Measurements from ENCODE around the gene SLC23A2.
"Not testable (repeated sequence)": the region's sequence is repeated elsewhere in the genome, so short reads cannot be mapped to it uniquely, and the experiment has no call there.

SLC23A2 gene

GRCh38 chr20:5005326-5005725 is 4.0 kb upstream of the SLC23A2 start:
- DNase-seq = no peak

- not testable (repeated sequence) for DNase-seq
Measured at GRCh38 chr20:5004825-5005224, 3.5 kb upstream of the SLC23A2 start.

- no peak for DNase-seq
Measured at GRCh38 chr20:5003626-5004025, 2.3 kb upstream of the SLC23A2 start.

- peak; percentile 55 for DNase-seq
Measured at GRCh38 chr20:5002077-5002413, 735 bp upstream of the SLC23A2 start.

GRCh38 chr20:5000263-5001173 is 792 bp downstream of the SLC23A2 start:
- DNase-seq = peak; percentile 45

- DNase-seq = peak; percentile 61
Measured at GRCh38 chr20:4999788-5000187, 1.5 kb downstream of the SLC23A2 start.

- peak; percentile 16 for DNase-seq
Measured at GRCh38 chr20:4998160-4998651, 3.1 kb downstream of the SLC23A2 start.

- DNase-seq = no peak
Measured at GRCh38 chr20:4997222-4997621, 4.1 kb downstream of the SLC23A2 start.

GRCh38 chr20:4989570-4989969 is 11.7 kb downstream of the SLC23A2 start:
- DNase-seq = no peak

- DNase-seq = no peak
Measured at GRCh38 chr20:4987130-4987529, 14.2 kb downstream of the SLC23A2 start.

GRCh38 chr20:4985658-4986057 is 15.7 kb downstream of the SLC23A2 start:
- no peak for DNase-seq

GRCh38 chr20:4982281-4982680 is 19.0 kb downstream of the SLC23A2 start:
- DNase-seq = no peak

GRCh38 chr20:4979841-4980410 is 21.4 kb downstream of the SLC23A2 start:
- DNase-seq = no peak

- no peak for DNase-seq
Measured at GRCh38 chr20:4978050-4978918, 23.0 kb downstream of the SLC23A2 start.

GRCh38 chr20:4976014-4976413 is 25.3 kb downstream of the SLC23A2 start:
- not testable (repeated sequence) for DNase-seq

GRCh38 chr20:4973330-4974097 is 27.8 kb downstream of the SLC23A2 start:
- DNase-seq = peak; percentile 82

- peak; percentile 10 for DNase-seq
Measured at GRCh38 chr20:4972506-4973251, 28.6 kb downstream of the SLC23A2 start.

- DNase-seq = no peak
Measured at GRCh38 chr20:4971064-4971463, 30.2 kb downstream of the SLC23A2 start.

- DNase-seq = no peak
Measured at GRCh38 chr20:4967752-4968477, 33.4 kb downstream of the SLC23A2 start.

- no peak for DNase-seq
Measured at GRCh38 chr20:4966826-4967751, 34.2 kb downstream of the SLC23A2 start.

All from RPMI8226 (cell line).